GM12873 (cell line): ENCODE results near the gene KCNMB2.

ENCODE experiments used
- TF ChIP-seq, protein P1 (sequence below): IDR thresholded peaks from 2 replicates; pipeline ENCODE4 v1.5.1; 2012; ENCODE audit warnings: low read depth, mild to moderate bottlenecking, moderate library complexity, low read length, control low read depth; ENCODE audit not compliant: insufficient read depth; ENCODE audit errors: missing control alignments

KCNMB2 gene

DNA sequence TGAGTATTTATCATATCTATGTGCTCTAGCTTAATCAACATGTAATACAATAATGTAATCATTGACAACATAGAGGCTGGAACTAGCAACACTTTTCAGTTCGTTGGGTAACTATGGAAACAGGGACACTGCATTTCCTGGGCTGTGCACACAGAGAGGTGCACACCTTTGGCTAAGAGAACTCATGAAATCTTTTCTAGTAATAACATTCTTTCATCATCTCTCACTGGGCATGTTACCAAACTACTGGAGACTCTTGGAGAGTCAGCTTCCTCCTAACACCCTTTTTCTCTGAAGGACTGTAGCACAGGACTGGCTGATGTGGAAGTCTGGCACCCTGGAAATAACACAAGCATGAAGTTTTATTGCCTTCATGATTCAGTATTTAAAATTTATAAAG is 135.6 kb downstream of the KCNMB2 start:
- TF ChIP-seq, protein P1, sequence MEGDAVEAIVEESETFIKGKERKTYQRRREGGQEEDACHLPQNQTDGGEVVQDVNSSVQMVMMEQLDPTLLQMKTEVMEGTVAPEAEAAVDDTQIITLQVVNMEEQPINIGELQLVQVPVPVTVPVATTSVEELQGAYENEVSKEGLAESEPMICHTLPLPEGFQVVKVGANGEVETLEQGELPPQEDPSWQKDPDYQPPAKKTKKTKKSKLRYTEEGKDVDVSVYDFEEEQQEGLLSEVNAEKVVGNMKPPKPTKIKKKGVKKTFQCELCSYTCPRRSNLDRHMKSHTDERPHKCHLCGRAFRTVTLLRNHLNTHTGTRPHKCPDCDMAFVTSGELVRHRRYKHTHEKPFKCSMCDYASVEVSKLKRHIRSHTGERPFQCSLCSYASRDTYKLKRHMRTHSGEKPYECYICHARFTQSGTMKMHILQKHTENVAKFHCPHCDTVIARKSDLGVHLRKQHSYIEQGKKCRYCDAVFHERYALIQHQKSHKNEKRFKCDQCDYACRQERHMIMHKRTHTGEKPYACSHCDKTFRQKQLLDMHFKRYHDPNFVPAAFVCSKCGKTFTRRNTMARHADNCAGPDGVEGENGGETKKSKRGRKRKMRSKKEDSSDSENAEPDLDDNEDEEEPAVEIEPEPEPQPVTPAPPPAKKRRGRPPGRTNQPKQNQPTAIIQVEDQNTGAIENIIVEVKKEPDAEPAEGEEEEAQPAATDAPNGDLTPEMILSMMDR = no peak

DNA sequence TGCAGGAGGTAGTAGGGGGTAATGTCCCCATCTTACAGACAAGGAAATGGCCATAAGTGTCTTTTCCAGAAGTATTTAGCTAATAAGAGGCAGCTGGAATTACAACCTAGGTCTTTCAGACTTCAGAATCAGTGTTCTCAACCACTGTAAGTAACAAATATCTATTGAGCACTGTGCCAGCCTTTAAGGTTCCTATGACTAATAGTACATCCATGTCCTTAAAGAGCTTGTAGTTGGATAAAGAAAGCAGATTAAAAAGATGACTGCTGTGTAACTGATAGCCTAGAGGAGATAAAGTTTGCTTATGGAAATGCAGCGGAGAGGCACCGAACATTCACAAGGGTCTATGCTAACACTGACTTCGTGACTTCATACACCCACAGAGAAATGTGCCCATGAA is 136.0 kb downstream of the KCNMB2 start:
- TF ChIP-seq, protein P1 = no peak

DNA sequence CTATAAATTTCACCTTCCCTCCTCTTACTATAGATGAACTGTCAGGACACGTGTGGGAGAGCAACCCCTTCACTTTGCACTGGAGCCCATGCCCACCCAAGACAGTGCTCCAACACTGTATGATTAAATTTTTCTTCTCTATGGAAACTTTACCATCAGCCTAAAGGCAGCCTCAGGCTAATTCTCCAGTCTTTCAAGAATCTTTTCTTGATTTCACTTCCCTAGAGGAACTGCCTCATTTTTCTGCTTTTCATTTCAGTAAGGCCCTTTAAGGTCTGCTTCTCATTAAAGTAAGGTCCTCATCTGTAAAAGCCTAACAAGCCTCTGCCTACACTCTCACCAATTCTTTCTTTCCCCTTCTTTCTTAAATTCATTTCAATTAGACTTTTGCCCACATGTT is 137.3 kb downstream of the KCNMB2 start:
- TF ChIP-seq, protein P1 = no peak

DNA sequence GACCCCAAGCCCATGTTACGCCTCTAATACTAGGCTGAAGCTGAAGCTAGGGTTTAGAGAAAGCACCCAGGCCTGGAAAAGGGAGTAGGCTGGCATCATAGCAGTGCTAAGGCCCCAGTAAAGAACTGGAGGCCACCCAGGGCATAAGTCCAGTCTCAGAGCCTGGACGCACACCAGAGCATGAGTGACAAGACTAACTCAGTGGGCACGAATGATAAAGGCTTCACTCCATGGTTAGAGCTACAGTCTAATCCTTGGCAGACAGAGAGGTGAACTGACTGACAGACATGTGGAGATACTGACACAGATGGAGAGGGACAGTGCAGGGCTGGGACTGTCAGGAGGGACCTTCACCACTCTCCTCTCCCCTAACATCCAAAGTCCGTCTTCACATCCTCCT is 139.8 kb downstream of the KCNMB2 start:
- TF ChIP-seq, protein P1 = no peak

DNA sequence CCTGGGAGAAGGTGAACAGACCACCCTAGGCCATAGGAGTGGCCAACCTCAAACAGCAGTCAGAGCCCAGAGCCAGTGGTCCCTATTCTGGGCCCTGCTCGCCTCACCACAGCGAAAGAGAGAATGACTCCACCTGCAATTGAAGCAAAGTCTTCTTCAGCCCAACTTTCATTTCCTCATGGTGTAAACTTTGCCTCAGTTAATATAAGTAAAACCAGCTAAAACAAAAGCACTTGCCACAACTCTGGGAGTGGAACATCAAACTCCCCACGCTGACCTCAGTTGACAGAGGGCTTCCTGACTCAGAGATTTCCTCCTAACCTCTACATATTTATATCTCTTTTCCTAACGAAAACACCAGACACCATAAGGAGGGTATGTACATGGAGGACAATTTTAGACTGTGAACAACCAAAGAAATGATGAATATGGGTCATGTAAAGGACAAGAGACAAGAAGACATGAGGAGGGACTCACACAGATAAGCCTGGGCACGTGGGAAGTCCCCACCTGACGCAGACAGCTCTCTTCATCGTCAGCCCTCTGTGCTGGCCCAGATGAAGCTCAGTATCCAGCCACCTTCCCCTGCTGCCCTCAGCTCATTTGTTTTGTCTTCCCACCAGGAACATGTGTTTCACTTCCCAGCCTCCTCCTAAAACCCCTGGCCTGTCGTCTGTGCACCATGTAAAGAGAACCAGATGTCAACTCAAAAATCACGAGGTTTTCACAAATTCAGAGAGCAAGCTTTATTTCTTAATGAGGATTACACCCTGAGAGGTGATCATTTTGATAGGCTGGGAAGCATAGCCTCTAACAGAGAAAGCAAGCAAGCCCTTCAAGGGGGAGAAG is 140.9 kb downstream of the KCNMB2 start:
- TF ChIP-seq, protein P1 = no peak

DNA sequence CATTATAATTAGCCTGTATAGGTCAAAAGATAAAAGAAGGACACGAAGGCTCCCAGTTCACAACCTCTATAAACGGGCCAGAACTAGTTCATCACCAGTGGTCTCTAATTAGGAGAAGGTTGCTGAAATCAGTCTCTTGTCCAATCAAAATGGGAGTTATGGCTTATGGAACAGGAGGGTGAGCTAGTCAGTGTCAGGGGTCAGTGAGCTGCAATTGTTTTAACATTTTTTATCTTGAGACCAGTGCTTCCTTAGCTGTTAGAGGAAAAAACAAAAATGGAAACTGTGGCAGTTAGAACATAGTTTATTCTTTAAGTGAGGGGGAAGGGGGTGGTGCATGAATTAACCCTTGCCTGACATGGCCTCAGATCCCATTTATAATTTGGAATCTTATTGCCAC is 141.7 kb downstream of the KCNMB2 start:
- TF ChIP-seq, protein P1 = no peak

DNA sequence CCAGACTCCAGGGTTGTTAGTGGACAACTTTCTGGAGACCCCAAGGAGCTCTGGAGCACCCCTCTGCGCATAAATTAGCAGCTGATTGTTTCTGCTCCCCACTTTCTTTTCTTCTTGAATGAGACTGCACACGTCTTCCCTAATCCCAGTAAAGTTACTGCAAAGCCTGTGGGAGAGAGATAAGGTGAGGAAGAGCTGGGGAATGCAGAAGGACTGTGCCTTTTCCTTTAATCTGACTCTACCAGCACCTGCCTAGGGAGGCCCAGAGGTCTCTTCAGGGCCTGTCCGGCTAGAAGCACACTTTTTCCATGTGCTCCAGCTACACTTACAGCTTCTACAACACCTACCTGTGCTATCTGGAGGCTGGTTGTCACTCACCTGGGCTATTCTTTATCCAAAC is 143.8 kb downstream of the KCNMB2 start:
- TF ChIP-seq, protein P1 = no peak

DNA sequence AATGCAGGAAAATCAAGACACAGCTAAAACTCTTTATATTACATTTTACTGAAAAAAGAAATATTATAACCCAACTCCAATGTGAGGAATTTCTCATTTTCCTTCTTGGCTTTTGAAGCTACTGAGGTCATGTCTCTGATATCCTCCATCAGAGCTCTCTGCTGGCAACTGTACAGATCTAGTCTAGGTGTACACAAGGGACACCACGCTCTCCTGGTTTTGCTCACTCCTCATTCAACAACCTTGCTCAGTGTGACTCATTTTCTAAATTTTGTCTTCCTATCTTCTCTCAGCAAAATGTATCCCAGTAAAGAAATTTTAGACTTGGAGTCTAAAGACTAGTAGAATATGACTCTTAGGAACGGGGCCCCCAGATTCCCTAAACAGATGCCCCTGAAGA is 144.3 kb downstream of the KCNMB2 start:
- TF ChIP-seq, protein P1 = no peak
